Peyer's patch (tissue), 4 donors: ENCODE data around the gene PALM3. TPM values are rescaled to one million over a fixed set of nuclear protein-coding genes. Genes with fewer than 3 reads are reported as not detected.
"Not testable (repeated sequence)": the region's sequence is repeated elsewhere in the genome, so short reads cannot be mapped to it uniquely, and the experiment has no call there.

Experiments
- DNase-seq, 3 donors: peaks; one replicate each; pipeline ENCODE4 v3.0.0-alpha.2; 2017 to 2019
- H3K27ac ChIP-seq, 4 donors: fragments of 200-600 bp; sonication (generic); one replicate each; pipeline ENCODE4 v1.5.1; 2016 to 2019
- H3K27me3 ChIP-seq, 2 donors: fragments of 200-600 bp; sonication (generic); one replicate each; pipeline ENCODE4 v1.5.1; 2019
- H3K36me3 ChIP-seq, 3 donors: fragments of 200-600 bp; sonication (generic); one replicate each; pipeline ENCODE4 v1.5.1; 2016 to 2019
- H3K4me1 ChIP-seq, 4 donors: fragments of 200-600 bp; sonication (generic); one replicate each; pipeline ENCODE4 v1.5.1; 2016 to 2019
- H3K4me3 ChIP-seq, 4 donors: fragments of 200-600 bp; sonication (generic); 1 replicate in 3 of 4; 2 replicates in 1 of 4; pipeline ENCODE4 v1.5.1; 2016 to 2019; ENCODE audit warnings: mild to moderate bottlenecking in 1 of 4
- H3K9me3 ChIP-seq, 4 donors: fragments of 200-600 bp; sonication (generic); one replicate each; pipeline ENCODE4 v1.5.1; 2016 to 2019; ENCODE audit warnings: mild to moderate bottlenecking in 1 of 4
- POLR2A ChIP-seq, 2 donors: fragments of 450-650 bp; IDR thresholded peaks; one replicate each; pipeline ENCODE4 v1.5.1; 2017; ENCODE audit warnings: antibody characterized with exemption in 2 of 2, mild to moderate bottlenecking in 2 of 2, moderate library complexity in 2 of 2
- total RNA-seq, 4 donors: library from RNA; depleted of rRNA; stranded (reverse); fragments of >200 nt; gene quantifications; one replicate each; pipeline ENCODE4 v1.1.0, GENCODE V29; 2016
- TF ChIP-seq, protein P1 (sequence below), 6 experiments: fragments of 450-650 bp in 4 of 6; fragments of 200-600 bp in 2 of 6; sonication (generic) in 1 of 6; IDR thresholded peaks; one replicate each; pipeline ENCODE4 v1.5.1; 2017 to 2019; ENCODE audit warnings: antibody characterized with exemption in 6 of 6, mild to moderate bottlenecking in 3 of 6, moderate library complexity in 1 of 6

Gene PALM3
- total RNA-seq, 4 donors from 2014 or later, result 0.53 to 0.54 TPM; not detected in 2

DNA sequence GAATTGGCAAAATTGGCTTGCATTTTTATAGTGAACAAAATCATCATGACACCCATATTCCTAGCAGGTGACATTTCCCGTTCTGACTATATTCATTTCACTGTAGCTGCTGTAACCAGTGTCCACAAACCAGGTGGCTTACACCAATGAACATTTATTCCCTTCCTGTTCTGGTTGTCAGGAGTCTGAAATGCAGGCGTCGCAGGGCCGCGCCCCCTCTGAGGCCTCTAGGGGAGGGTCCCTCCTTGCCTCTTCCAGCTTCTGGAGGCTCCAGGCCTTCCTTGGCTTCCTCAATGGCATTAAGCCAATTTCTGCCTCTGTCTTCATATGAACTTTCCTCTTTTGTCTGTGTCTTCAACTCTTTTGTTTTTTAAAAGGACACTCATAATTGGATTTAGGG is 40.4 kb downstream of the PALM3 start:
- Histone ChIP-seq H3K36me3 (no peaks in the 10 kb centered on the region), H3K4me1 (peaks cover 0 to 10% (median 7%) of the 10 kb centered on the region in 4 donors), H3K9me3 (no peaks in the 10 kb centered on the region), H3K27me3 (no peaks in the 10 kb centered on the region), H3K27ac (no peak overlapping the region), H3K4me3 (no peak overlapping the region)
- DNase-seq, result no peak
- TF ChIP-seq, protein P1, sequence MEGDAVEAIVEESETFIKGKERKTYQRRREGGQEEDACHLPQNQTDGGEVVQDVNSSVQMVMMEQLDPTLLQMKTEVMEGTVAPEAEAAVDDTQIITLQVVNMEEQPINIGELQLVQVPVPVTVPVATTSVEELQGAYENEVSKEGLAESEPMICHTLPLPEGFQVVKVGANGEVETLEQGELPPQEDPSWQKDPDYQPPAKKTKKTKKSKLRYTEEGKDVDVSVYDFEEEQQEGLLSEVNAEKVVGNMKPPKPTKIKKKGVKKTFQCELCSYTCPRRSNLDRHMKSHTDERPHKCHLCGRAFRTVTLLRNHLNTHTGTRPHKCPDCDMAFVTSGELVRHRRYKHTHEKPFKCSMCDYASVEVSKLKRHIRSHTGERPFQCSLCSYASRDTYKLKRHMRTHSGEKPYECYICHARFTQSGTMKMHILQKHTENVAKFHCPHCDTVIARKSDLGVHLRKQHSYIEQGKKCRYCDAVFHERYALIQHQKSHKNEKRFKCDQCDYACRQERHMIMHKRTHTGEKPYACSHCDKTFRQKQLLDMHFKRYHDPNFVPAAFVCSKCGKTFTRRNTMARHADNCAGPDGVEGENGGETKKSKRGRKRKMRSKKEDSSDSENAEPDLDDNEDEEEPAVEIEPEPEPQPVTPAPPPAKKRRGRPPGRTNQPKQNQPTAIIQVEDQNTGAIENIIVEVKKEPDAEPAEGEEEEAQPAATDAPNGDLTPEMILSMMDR (IDR thresholded peaks at IDR 0.05), result no peak
- no peak for TF ChIP-seq POLR2A (IDR thresholded peaks at IDR 0.05)

DNA sequence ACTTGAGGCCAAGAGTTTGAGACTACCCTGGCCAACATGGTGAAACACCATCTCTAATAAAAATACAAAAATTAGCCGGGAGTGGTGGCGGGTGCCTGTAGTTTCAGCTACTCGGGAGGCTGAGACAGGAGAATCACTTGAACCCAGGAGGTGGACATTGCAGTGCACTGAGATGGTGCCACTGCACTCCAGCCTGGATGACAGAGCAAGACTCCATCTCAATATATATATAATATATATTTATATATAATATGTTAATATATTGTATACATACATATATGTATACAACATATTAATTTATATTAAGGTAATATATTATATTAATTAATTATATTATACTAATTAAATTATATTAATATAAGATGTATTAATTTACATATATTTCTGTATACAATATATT is 42.1 kb downstream of the PALM3 start:
- peaks cover 0 to 18% (median 9%) of the 10 kb centered on the region in 4 donors for H3K4me1 ChIP-seq
- DNase-seq, result not testable (repeated sequence)

DNA sequence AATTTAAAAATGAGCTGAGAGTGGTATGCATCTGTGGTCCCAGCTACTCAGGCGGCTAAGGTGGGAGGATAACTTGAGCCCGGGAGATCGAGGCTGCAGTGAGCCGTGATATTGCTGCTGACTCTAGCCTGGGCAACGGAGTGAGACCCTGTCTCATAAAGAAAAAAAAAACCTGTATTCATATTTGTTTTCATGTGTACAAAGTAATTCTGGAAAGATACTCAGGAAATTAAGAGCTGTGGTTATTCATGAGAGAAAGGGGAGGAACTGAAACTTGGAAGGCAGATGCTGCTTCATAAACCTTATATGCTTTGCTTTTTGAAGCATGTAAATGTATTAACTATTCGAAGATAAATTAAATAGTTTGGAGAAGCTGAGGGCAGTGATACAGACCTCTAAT is 42.8 kb downstream of the PALM3 start:
- TF ChIP-seq, protein P1 (IDR thresholded peaks at IDR 0.05), result no peak
- TF ChIP-seq POLR2A (IDR thresholded peaks at IDR 0.05), result no peak
- peak overlapping the region in 1 of 4 donors; percentile 42 for H3K27ac ChIP-seq
- no peaks in the 10 kb centered on the region for H3K9me3 ChIP-seq
- H3K4me3 ChIP-seq, result no peak overlapping the region
- H3K36me3 ChIP-seq, result no peaks in the 10 kb centered on the region
- no peak for DNase-seq
- H3K27me3 ChIP-seq, result no peaks in the 10 kb centered on the region
- H3K4me1 ChIP-seq, result peaks cover 0 to 18% (median 9%) of the 10 kb centered on the region in 4 donors

More for the DNA sequence above, 42.1 kb downstream of the PALM3 start:
- not testable (repeated sequence) for H3K27ac ChIP-seq, H3K27me3 ChIP-seq, H3K36me3 ChIP-seq, H3K9me3 ChIP-seq, H3K4me3 ChIP-seq

DNA sequence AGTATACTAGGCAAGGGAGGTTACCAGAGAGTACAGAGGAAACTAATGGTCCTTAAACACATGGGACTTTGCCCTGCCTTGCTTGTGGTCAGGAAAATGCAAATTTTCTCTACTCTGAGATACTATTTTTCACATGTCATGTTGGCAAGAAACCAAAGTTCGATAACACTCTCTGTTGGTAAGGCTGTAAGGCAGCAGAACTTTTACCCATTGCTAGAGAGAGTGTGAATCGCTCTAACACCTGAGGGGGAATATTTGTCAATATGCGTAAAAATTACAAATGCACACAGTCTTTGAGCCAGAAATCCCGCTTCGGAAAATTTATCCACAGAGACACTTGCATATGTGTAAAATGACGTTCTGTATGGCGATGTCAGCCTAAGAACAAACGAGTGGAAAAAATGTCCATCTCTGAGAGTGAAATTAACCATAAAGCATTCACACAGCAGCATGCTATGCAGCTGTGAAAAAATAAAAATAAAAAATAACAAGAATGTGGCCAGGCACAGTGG is 46.3 kb downstream of the PALM3 start:
- H3K27ac ChIP-seq, result peak overlapping the region in 2 of 4 donors; percentile 27 to 53

DNA sequence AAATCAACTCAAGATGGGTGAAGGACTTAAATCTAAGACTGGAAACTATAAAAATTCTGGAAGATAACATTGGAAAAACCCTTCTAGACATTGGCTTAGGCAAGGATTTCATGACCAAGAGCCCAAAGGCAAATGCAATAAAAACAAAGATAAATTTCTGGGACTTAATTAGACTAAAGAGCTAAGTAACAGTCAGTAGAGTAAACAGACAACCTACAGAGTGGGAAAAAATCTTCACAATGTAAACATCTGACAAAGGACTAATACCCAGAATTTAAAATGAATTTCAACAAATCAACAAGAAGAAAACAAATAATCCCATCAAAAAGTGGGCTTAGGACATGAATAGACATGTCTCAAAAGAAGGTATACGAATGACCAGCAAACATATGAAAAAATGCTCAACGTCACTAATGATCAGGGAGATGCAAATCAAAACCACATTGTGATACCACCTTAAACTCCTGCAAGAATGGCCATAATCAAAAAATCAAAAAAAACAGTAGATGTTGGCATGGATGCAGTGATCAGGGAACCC is 49.4 kb downstream of the PALM3 start:
- H3K27me3 ChIP-seq, result no peaks in the 10 kb centered on the region
- H3K4me1 ChIP-seq, result peaks cover 0 to 9% (median 2%) of the 10 kb centered on the region in 4 donors
- H3K27ac ChIP-seq, result no peak overlapping the region
- DNase-seq, result no peak
- TF ChIP-seq, protein P1 (IDR thresholded peaks at IDR 0.05), result no peak
- TF ChIP-seq POLR2A (IDR thresholded peaks at IDR 0.05), result no peak
- no peaks in the 10 kb centered on the region for H3K36me3 ChIP-seq
- no peaks in the 10 kb centered on the region for H3K9me3 ChIP-seq
- no peak overlapping the region for H3K4me3 ChIP-seq

More for the DNA sequence above, 46.3 kb downstream of the PALM3 start:
- TF ChIP-seq, protein P1 (IDR thresholded peaks at IDR 0.05), result no peak
- TF ChIP-seq POLR2A (IDR thresholded peaks at IDR 0.05), result no peak
- Histone ChIP-seq H3K4me3 (no peak overlapping the region), H3K36me3 (no peaks in the 10 kb centered on the region), H3K4me1 (peaks cover 0 to 10% (median 8%) of the 10 kb centered on the region in 4 donors), H3K9me3 (no peaks in the 10 kb centered on the region), H3K27me3 (no peaks in the 10 kb centered on the region)
- DNase-seq, result no peak

DNA sequence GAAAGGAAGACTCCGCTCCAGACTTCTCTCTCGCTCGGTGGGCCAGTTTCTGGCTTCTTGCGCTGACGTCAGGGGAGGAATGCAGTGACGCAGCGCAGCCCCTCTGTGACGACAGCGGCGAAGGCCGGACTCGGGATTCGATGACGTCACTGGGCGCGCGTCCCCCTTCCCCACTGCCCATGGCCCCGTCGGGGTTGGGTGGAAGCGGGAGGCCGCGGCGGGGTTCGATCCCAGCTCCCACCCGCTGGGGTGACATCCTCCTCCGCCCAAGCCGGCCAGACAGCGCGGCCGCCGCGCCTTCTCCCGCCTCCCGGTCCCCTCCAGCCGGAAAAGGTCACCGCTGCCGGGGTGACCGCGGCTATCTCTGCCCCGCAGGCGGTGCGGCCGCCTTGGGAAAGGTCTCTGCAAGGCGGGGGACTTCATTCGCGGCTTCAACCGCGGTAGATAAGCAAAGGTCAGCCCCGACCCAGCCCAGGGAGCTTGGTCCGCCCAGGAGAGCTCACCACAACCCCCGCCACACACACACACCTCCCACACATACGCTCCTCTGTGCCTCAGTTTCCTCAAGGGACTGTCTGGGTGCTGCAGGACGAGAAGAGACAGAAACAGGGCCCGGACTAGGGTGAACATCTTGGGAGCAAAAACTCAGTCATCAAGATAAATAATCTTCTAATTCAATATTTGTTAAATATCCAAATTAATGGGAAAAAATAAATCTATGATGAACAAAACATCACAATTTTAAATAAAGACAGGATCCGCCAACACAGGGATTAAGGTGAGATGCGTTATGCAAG is 54.9 kb downstream of the PALM3 start:
- no peaks in the 10 kb centered on the region for H3K27me3 ChIP-seq
- DNase-seq, result no peak
- peak overlapping the region; percentile 98 to 100 (median 99) for H3K27ac ChIP-seq
- H3K4me3 ChIP-seq, result peak overlapping the region; percentile 90 to 98 (median 96)
- H3K9me3 ChIP-seq, result no peaks in the 10 kb centered on the region
- H3K36me3 ChIP-seq, result no peaks in the 10 kb centered on the region
- H3K4me1 ChIP-seq, result peaks cover 3 to 26% (median 22%) of the 10 kb centered on the region in 4 donors
- TF ChIP-seq POLR2A (IDR thresholded peaks at IDR 0.05), result peak; percentile 29 to 43
- TF ChIP-seq, protein P1 (IDR thresholded peaks at IDR 0.05), result peak in 1 of 6 experiments; percentile 2
